Measurements from ENCODE around the gene PTEN. TPM values are rescaled to one million over a fixed set of nuclear protein-coding genes. Genes with fewer than 3 reads are reported as not detected.

PTEN gene
- total RNA-seq, 4 donors from 2014 or later: 143 to 224 (median 171) TPM

- H3K36me3 ChIP-seq: no peaks in the 10 kb centered on the region
- no peaks in the 10 kb centered on the region for H3K27me3 ChIP-seq
- no peak overlapping the region for H3K4me3 ChIP-seq
- TF ChIP-seq POLR2A (IDR thresholded peaks at IDR 0.05): no peak
- peak in 1 of 2 donors; percentile 49 for TF ChIP-seq EP300 (IDR thresholded peaks at IDR 0.05)
- TF ChIP-seq CTCF (IDR thresholded peaks at IDR 0.05): peak; percentile 42 to 80 (median 50)
- peaks cover 0 to 15% (median 2%) of the 10 kb centered on the region in 4 donors for H3K4me1 ChIP-seq
- no peaks in the 10 kb centered on the region for H3K9me3 ChIP-seq
- DNase-seq (ENCODE audit: low spot score in 2 of 2): peak in 1 of 2 donors; percentile 39
- peak overlapping the region in 2 of 4 donors; percentile 88 to 98 for H3K27ac ChIP-seq
- WGBS, 2 donors: 45 to 48% methylated on average over 3 of the region's 3 CpGs
Observed at GRCh38 chr10:87860156-87860795, 3.1 kb upstream of the PTEN start.

- no peak for DNase-seq (ENCODE audit: low spot score in 2 of 2)
- H3K36me3 ChIP-seq: no peaks in the 10 kb centered on the region
- 80 to 82% methylated on average over 4 of the region's 4 CpGs for WGBS, 2 donors
- no peaks in the 10 kb centered on the region for H3K9me3 ChIP-seq
- TF ChIP-seq POLR2A (IDR thresholded peaks at IDR 0.05): no peak
- TF ChIP-seq CTCF (IDR thresholded peaks at IDR 0.05): no peak
- no peak for TF ChIP-seq EP300 (IDR thresholded peaks at IDR 0.05)
- H3K4me3 ChIP-seq: peak overlapping the region in 2 of 4 donors; percentile 62 to 90
- H3K27me3 ChIP-seq: no peaks in the 10 kb centered on the region
- H3K4me1 ChIP-seq: peaks cover 0 to 15% (median 2%) of the 10 kb centered on the region in 4 donors
- H3K27ac ChIP-seq: peak overlapping the region; percentile 88 to 98 (median 96)
Observed at GRCh38 chr10:87860816-87861403, 2.5 kb upstream of the PTEN start.

- no peak for TF ChIP-seq POLR2A (IDR thresholded peaks at IDR 0.05)
- TF ChIP-seq CTCF (IDR thresholded peaks at IDR 0.05): no peak
- no peak for TF ChIP-seq EP300 (IDR thresholded peaks at IDR 0.05)
- 11 to 13% methylated on average over 14 to 16 of the region's 16 CpGs for WGBS, 2 donors
- peak; percentile 63 to 73 for DNase-seq (ENCODE audit: low spot score in 2 of 2)
- Histone ChIP-seq H3K4me1 (peaks cover 0 to 15% (median 2%) of the 10 kb centered on the region in 4 donors), H3K9me3 (no peaks in the 10 kb centered on the region), H3K4me3 (peak overlapping the region; percentile 62 to 92 (median 88)), H3K27me3 (no peaks in the 10 kb centered on the region), H3K36me3 (no peaks in the 10 kb centered on the region), H3K27ac (peak overlapping the region; percentile 88 to 98 (median 96))
Observed at GRCh38 chr10:87861566-87861952, 1.9 kb upstream of the PTEN start.

- peak overlapping the region; percentile 88 to 98 (median 96) for H3K27ac ChIP-seq
- WGBS, 2 donors: 0 to 1% methylated on average over 43 to 51 of the region's 57 CpGs
- peaks cover 0 to 15% (median 2%) of the 10 kb centered on the region in 4 donors for H3K4me1 ChIP-seq
- no peaks in the 10 kb centered on the region for H3K36me3 ChIP-seq
- H3K4me3 ChIP-seq: peak overlapping the region; percentile 62 to 92 (median 88)
- no peaks in the 10 kb centered on the region for H3K27me3 ChIP-seq
- H3K9me3 ChIP-seq: no peaks in the 10 kb centered on the region
- TF ChIP-seq CTCF (IDR thresholded peaks at IDR 0.05): peak in 2 of 5 experiments; percentile 53 to 54
- peak; percentile 67 to 76 for TF ChIP-seq POLR2A (IDR thresholded peaks at IDR 0.05)
- peak; percentile 76 to 95 for TF ChIP-seq EP300 (IDR thresholded peaks at IDR 0.05)
- peak; percentile 94 to 95 for DNase-seq (ENCODE audit: low spot score in 2 of 2)
Observed at GRCh38 chr10:87861953-87862678, 1.3 kb upstream of the PTEN start.
